K562 (cell line): ENCODE data around the gene SLC24A4.

Experiments
- CBX1 ChIP-seq: sonication (generic); IDR thresholded peaks from 2 replicates; pipeline ENCODE4 v1.6.1; 2016; ENCODE audit warnings: antibody characterized with exemption, low read depth, mild to moderate bottlenecking
- CHD2 ChIP-seq: IDR thresholded peaks from 2 replicates; pipeline ENCODE4 v1.6.1; 2011; ENCODE audit warnings: low read depth, low read length
- EP300 ChIP-seq: IDR thresholded peaks from 2 replicates; pipeline ENCODE4 v1.6.1; 2012; ENCODE audit warnings: low read length, improper control_type of control experiment
- EZH2 ChIP-seq: IDR thresholded peaks from 2 replicates; pipeline ENCODE4 v1.6.1; 2012; ENCODE audit warnings: low read depth, mild to moderate bottlenecking, inconsistent platforms, low read length, borderline replicate concordance
- FOXJ3 ChIP-seq: sonication (generic); formaldehyde crosslinking; IDR thresholded peaks from 2 replicates; pipeline ENCODE4 v1.4.0; 2020; ENCODE audit warnings: mild to moderate bottlenecking, missing genetic modification reagents
- NCOR1 ChIP-seq: fragments of 450-650 bp; IDR thresholded peaks from 2 replicates; pipeline ENCODE4 v1.6.1; 2016; ENCODE audit warnings: mild to moderate bottlenecking, moderate library complexity
- NFIC ChIP-seq: fragments of 450-650 bp; IDR thresholded peaks from 2 replicates; pipeline ENCODE4 v1.6.1; 2017; ENCODE audit warnings: mild to moderate bottlenecking, inconsistent platforms
- POLR2A ChIP-seq: fragments of 450-650 bp; conservative IDR thresholded peaks from 2 replicates; pipeline ENCODE4 v1.6.1; 2016
- TRIM28 ChIP-seq: fragments of 450-650 bp; IDR thresholded peaks from 2 replicates; pipeline ENCODE4 v1.6.1; 2017
- TF ChIP-seq, protein P1 (sequence below): fragments of 250-450 bp; sonication (Bioruptor Pico); IDR thresholded peaks from 2 replicates; pipeline ENCODE4 v1.4.0; 2020
- TF ChIP-seq, protein P2 (sequence below), 3 experiments: IDR thresholded peaks in 2 of 3; conservative IDR thresholded peaks in 1 of 3; 2 replicates each; pipeline ENCODE4 v1.5.1; 2011 to 2012; ENCODE audit warnings: low read length in 3 of 3, mild to moderate bottlenecking in 3 of 3, control low read depth in 2 of 3, improper control_type of control experiment in 1 of 3, inconsistent platforms in 1 of 3, low read depth in 1 of 3, mixed read lengths in 1 of 3, moderate library complexity in 1 of 3; ENCODE audit not compliant: insufficient read depth in 2 of 3
- TF ChIP-seq, protein P3 (sequence below): fragments of 250-450 bp; sonication (Bioruptor Pico); IDR thresholded peaks from 2 replicates; pipeline ENCODE4 v1.8.0; 2022; ENCODE audit warnings: moderate library complexity, mild to moderate bottlenecking, inconsistent platforms
- TF ChIP-seq, protein P4 (sequence below): sonication (generic); formaldehyde crosslinking; IDR thresholded peaks from 2 replicates; pipeline ENCODE4 v1.8.1; 2022; ENCODE audit warnings: missing genetic modification reagents

DNA sequence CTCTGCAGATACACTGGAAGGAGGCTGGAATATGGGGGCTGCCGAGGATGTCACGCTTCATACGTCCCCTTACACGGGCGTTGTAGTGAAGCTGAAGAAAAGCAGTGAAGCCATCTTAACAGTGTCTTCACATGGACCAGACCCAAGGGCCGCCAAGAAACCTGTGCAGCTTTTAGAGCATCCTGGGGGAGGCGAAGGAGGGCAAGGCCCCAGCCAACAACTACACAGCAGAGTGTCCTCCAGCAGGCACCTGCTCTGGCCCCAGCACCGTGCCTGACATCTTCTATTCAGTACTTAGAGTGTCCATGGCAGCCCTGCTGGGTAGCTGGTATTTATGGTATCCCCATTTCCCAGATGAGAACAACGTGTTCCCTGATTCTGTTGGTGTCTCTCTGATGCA, 141.8 kb downstream of the SLC24A4 start:
- TF ChIP-seq FOXJ3 (CRISPR knock-in tag): no peak
- TF ChIP-seq NFIC: no peak
- no peak for TF ChIP-seq CBX1
- no peak for TF ChIP-seq EZH2
- TF ChIP-seq, protein P1, sequence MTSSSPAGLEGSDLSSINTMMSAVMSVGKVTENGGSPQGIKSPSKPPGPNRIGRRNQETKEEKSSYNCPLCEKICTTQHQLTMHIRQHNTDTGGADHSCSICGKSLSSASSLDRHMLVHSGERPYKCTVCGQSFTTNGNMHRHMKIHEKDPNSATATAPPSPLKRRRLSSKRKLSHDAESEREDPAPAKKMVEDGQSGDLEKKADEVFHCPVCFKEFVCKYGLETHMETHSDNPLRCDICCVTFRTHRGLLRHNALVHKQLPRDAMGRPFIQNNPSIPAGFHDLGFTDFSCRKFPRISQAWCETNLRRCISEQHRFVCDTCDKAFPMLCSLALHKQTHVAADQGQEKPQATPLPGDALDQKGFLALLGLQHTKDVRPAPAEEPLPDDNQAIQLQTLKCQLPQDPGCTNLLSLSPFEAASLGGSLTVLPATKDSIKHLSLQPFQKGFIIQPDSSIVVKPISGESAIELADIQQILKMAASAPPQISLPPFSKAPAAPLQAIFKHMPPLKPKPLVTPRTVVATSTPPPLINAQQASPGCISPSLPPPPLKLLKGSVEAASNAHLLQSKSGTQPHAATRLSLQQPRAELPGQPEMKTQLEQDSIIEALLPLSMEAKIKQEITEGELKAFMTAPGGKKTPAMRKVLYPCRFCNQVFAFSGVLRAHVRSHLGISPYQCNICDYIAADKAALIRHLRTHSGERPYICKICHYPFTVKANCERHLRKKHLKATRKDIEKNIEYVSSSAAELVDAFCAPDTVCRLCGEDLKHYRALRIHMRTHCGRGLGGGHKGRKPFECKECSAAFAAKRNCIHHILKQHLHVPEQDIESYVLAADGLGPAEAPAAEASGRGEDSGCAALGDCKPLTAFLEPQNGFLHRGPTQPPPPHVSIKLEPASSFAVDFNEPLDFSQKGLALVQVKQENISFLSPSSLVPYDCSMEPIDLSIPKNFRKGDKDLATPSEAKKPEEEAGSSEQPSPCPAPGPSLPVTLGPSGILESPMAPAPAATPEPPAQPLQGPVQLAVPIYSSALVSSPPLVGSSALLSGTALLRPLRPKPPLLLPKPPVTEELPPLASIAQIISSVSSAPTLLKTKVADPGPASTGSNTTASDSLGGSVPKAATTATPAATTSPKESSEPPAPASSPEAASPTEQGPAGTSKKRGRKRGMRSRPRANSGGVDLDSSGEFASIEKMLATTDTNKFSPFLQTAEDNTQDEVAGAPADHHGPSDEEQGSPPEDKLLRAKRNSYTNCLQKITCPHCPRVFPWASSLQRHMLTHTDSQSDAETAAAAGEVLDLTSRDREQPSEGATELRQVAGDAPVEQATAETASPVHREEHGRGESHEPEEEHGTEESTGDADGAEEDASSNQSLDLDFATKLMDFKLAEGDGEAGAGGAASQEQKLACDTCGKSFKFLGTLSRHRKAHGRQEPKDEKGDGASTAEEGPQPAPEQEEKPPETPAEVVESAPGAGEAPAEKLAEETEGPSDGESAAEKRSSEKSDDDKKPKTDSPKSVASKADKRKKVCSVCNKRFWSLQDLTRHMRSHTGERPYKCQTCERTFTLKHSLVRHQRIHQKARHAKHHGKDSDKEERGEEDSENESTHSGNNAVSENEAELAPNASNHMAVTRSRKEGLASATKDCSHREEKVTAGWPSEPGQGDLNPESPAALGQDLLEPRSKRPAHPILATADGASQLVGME: no peak
- no peak for TF ChIP-seq TRIM28
- no peak for TF ChIP-seq POLR2A
- TF ChIP-seq CHD2: no peak
- no peak for TF ChIP-seq NCOR1
- no peak for TF ChIP-seq EP300
- TF ChIP-seq, protein P2, sequence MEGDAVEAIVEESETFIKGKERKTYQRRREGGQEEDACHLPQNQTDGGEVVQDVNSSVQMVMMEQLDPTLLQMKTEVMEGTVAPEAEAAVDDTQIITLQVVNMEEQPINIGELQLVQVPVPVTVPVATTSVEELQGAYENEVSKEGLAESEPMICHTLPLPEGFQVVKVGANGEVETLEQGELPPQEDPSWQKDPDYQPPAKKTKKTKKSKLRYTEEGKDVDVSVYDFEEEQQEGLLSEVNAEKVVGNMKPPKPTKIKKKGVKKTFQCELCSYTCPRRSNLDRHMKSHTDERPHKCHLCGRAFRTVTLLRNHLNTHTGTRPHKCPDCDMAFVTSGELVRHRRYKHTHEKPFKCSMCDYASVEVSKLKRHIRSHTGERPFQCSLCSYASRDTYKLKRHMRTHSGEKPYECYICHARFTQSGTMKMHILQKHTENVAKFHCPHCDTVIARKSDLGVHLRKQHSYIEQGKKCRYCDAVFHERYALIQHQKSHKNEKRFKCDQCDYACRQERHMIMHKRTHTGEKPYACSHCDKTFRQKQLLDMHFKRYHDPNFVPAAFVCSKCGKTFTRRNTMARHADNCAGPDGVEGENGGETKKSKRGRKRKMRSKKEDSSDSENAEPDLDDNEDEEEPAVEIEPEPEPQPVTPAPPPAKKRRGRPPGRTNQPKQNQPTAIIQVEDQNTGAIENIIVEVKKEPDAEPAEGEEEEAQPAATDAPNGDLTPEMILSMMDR (IDR thresholded peaks at IDR 0.05 in 2 of 3, conservative IDR thresholded peaks at IDR 0.05 in 1 of 3; ENCODE audit: insufficient read depth in 2 of 3, low read depth in 1 of 3, low read length in 3 of 3): no peak
- TF ChIP-seq, protein P3, sequence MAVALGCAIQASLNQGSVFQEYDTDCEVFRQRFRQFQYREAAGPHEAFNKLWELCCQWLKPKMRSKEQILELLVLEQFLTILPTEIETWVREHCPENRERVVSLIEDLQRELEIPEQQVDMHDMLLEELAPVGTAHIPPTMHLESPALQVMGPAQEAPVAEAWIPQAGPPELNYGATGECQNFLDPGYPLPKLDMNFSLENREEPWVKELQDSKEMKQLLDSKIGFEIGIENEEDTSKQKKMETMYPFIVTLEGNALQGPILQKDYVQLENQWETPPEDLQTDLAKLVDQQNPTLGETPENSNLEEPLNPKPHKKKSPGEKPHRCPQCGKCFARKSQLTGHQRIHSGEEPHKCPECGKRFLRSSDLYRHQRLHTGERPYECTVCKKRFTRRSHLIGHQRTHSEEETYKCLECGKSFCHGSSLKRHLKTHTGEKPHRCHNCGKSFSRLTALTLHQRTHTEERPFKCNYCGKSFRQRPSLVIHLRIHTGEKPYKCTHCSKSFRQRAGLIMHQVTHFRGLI: no peak
- TF ChIP-seq, protein P4, sequence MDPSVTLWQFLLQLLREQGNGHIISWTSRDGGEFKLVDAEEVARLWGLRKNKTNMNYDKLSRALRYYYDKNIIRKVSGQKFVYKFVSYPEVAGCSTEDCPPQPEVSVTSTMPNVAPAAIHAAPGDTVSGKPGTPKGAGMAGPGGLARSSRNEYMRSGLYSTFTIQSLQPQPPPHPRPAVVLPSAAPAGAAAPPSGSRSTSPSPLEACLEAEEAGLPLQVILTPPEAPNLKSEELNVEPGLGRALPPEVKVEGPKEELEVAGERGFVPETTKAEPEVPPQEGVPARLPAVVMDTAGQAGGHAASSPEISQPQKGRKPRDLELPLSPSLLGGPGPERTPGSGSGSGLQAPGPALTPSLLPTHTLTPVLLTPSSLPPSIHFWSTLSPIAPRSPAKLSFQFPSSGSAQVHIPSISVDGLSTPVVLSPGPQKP (CRISPR knock-in tag): no peak
